ENCODE results near the gene FASTKD2. TPM values are rescaled to one million over a fixed set of nuclear protein-coding genes. Genes with fewer than 3 reads are reported as not detected.

FASTKD2 gene
- total and polyA plus RNA-seq, 4 donors, result 21.0 to 58.8 (median 29.8) TPM

GRCh38 chr2:206736935-206737334, 28.5 kb upstream of the FASTKD2 start:
- Histone ChIP-seq H3K27ac (ENCODE audit: low read depth, low read length) (no peak overlapping the region), H3K4me1 (ENCODE audit: control insufficient read depth, insufficient read depth, low read length) (no peaks in the 10 kb centered on the region), H3K9me3 (ENCODE audit: control insufficient read depth, insufficient read depth, low read length) (no peaks in the 10 kb centered on the region), H3K36me3 (ENCODE audit: control insufficient read depth, insufficient read depth, low read length) (no peaks in the 10 kb centered on the region), H3K4me3 (ENCODE audit: low read depth, low read length) (no peak overlapping the region), H3K27me3 (ENCODE audit: control insufficient read depth, insufficient read depth, low read length) (no peaks in the 10 kb centered on the region)
- DNase-seq (ENCODE audit: low read depth in 4 of 6, low spot score in 6 of 6), result no peak
- WGBS (ENCODE audit: insufficient coverage), result 96% methylated on average over 5 of the region's 5 CpGs

GRCh38 chr2:206739271-206739670, 26.1 kb upstream of the FASTKD2 start:
- no peak for DNase-seq (ENCODE audit: low read depth in 4 of 6, low spot score in 6 of 6)
- Histone ChIP-seq H3K27ac (ENCODE audit: low read depth, low read length) (no peak overlapping the region), H3K27me3 (ENCODE audit: control insufficient read depth, insufficient read depth, low read length) (no peaks in the 10 kb centered on the region), H3K4me1 (ENCODE audit: control insufficient read depth, insufficient read depth, low read length) (no peaks in the 10 kb centered on the region), H3K4me3 (ENCODE audit: low read depth, low read length) (no peak overlapping the region), H3K9me3 (ENCODE audit: control insufficient read depth, insufficient read depth, low read length) (no peaks in the 10 kb centered on the region), H3K36me3 (ENCODE audit: control insufficient read depth, insufficient read depth, low read length) (no peaks in the 10 kb centered on the region)
- 100% methylated on average over 1 of the region's 2 CpGs for WGBS (ENCODE audit: insufficient coverage)

- no peak for DNase-seq (ENCODE audit: low read depth in 4 of 6, low spot score in 6 of 6)
- H3K9me3 ChIP-seq (ENCODE audit: control insufficient read depth, insufficient read depth, low read length), result no peaks in the 10 kb centered on the region
- no peaks in the 10 kb centered on the region for H3K4me1 ChIP-seq (ENCODE audit: control insufficient read depth, insufficient read depth, low read length)
- H3K27me3 ChIP-seq (ENCODE audit: control insufficient read depth, insufficient read depth, low read length), result no peaks in the 10 kb centered on the region
- H3K27ac ChIP-seq (ENCODE audit: low read depth, low read length), result no peak overlapping the region
- H3K36me3 ChIP-seq (ENCODE audit: control insufficient read depth, insufficient read depth, low read length), result no peaks in the 10 kb centered on the region
- H3K4me3 ChIP-seq (ENCODE audit: low read depth, low read length), result no peak overlapping the region
- WGBS (ENCODE audit: insufficient coverage), result no CpG with 5 or more reads among the region's 2 CpGs
Observed at GRCh38 chr2:206740800-206741199, 24.6 kb upstream of the FASTKD2 start.

- Histone ChIP-seq H3K27me3 (ENCODE audit: control insufficient read depth, insufficient read depth, low read length) (no peaks in the 10 kb centered on the region), H3K4me1 (ENCODE audit: control insufficient read depth, insufficient read depth, low read length) (no peaks in the 10 kb centered on the region), H3K9me3 (ENCODE audit: control insufficient read depth, insufficient read depth, low read length) (no peaks in the 10 kb centered on the region), H3K36me3 (ENCODE audit: control insufficient read depth, insufficient read depth, low read length) (peaks cover 4% of the 10 kb centered on the region), H3K27ac (ENCODE audit: low read depth, low read length) (no peak overlapping the region), H3K4me3 (ENCODE audit: low read depth, low read length) (no peak overlapping the region)
- no peak for DNase-seq (ENCODE audit: low read depth in 4 of 6, low spot score in 6 of 6)
- no CpG with 5 or more reads among the region's 1 CpG for WGBS (ENCODE audit: insufficient coverage)
Observed at GRCh38 chr2:206756816-206757215, 8.6 kb upstream of the FASTKD2 start.

GRCh38 chr2:206764673-206765241, 649 bp upstream of the FASTKD2 start:
- H3K27ac ChIP-seq (ENCODE audit: low read depth, low read length), result peak overlapping the region; percentile 10
- 4% methylated on average over 18 of the region's 18 CpGs for WGBS (ENCODE audit: insufficient coverage)
- no peaks in the 10 kb centered on the region for H3K27me3 ChIP-seq (ENCODE audit: control insufficient read depth, insufficient read depth, low read length)
- peaks cover 3% of the 10 kb centered on the region for H3K36me3 ChIP-seq (ENCODE audit: control insufficient read depth, insufficient read depth, low read length)
- H3K4me1 ChIP-seq (ENCODE audit: control insufficient read depth, insufficient read depth, low read length), result peaks cover 7% of the 10 kb centered on the region
- H3K4me3 ChIP-seq (ENCODE audit: low read depth, low read length), result peak overlapping the region; percentile 77
- no peak for DNase-seq (ENCODE audit: low read depth in 4 of 6, low spot score in 6 of 6)
- H3K9me3 ChIP-seq (ENCODE audit: control insufficient read depth, insufficient read depth, low read length), result no peaks in the 10 kb centered on the region

GRCh38 chr2:206766057-206766930, 888 bp downstream of the FASTKD2 start:
- Histone ChIP-seq H3K4me3 (ENCODE audit: low read depth, low read length) (peak overlapping the region; percentile 77), H3K4me1 (ENCODE audit: control insufficient read depth, insufficient read depth, low read length) (peaks cover 7% of the 10 kb centered on the region), H3K9me3 (ENCODE audit: control insufficient read depth, insufficient read depth, low read length) (no peaks in the 10 kb centered on the region), H3K27me3 (ENCODE audit: control insufficient read depth, insufficient read depth, low read length) (no peaks in the 10 kb centered on the region), H3K27ac (ENCODE audit: low read depth, low read length) (no peak overlapping the region), H3K36me3 (ENCODE audit: control insufficient read depth, insufficient read depth, low read length) (peaks cover 3% of the 10 kb centered on the region)
- no CpG with 5 or more reads among the region's 12 CpGs for WGBS (ENCODE audit: insufficient coverage)
- no peak for DNase-seq (ENCODE audit: low read depth in 4 of 6, low spot score in 6 of 6)

- no CpG with 5 or more reads among the region's 1 CpG for WGBS (ENCODE audit: insufficient coverage)
- H3K4me1 ChIP-seq (ENCODE audit: control insufficient read depth, insufficient read depth, low read length), result no peaks in the 10 kb centered on the region
- no peak for DNase-seq (ENCODE audit: low read depth in 4 of 6, low spot score in 6 of 6)
- no peaks in the 10 kb centered on the region for H3K27me3 ChIP-seq (ENCODE audit: control insufficient read depth, insufficient read depth, low read length)
- H3K27ac ChIP-seq (ENCODE audit: low read depth, low read length), result no peak overlapping the region
- no peak overlapping the region for H3K4me3 ChIP-seq (ENCODE audit: low read depth, low read length)
- peaks cover 5% of the 10 kb centered on the region for H3K9me3 ChIP-seq (ENCODE audit: control insufficient read depth, insufficient read depth, low read length)
- H3K36me3 ChIP-seq (ENCODE audit: control insufficient read depth, insufficient read depth, low read length), result peaks cover 7% of the 10 kb centered on the region
Observed at GRCh38 chr2:206774871-206775270, 9.5 kb downstream of the FASTKD2 start.

- H3K9me3 ChIP-seq (ENCODE audit: control insufficient read depth, insufficient read depth, low read length), result peaks cover 9% of the 10 kb centered on the region
- peaks cover 6% of the 10 kb centered on the region for H3K36me3 ChIP-seq (ENCODE audit: control insufficient read depth, insufficient read depth, low read length)
- no peaks in the 10 kb centered on the region for H3K4me1 ChIP-seq (ENCODE audit: control insufficient read depth, insufficient read depth, low read length)
- DNase-seq (ENCODE audit: low read depth in 4 of 6, low spot score in 6 of 6), result no peak
- no peaks in the 10 kb centered on the region for H3K27me3 ChIP-seq (ENCODE audit: control insufficient read depth, insufficient read depth, low read length)
- H3K27ac ChIP-seq (ENCODE audit: low read depth, low read length), result no peak overlapping the region
- H3K4me3 ChIP-seq (ENCODE audit: low read depth, low read length), result no peak overlapping the region
Observed at GRCh38 chr2:206776432-206776831, 11.0 kb downstream of the FASTKD2 start.

GRCh38 chr2:206780671-206781070, 15.3 kb downstream of the FASTKD2 start:
- DNase-seq (ENCODE audit: low read depth in 4 of 6, low spot score in 6 of 6), result no peak
- no peaks in the 10 kb centered on the region for H3K27me3 ChIP-seq (ENCODE audit: control insufficient read depth, insufficient read depth, low read length)
- no peak overlapping the region for H3K27ac ChIP-seq (ENCODE audit: low read depth, low read length)
- no CpG with 5 or more reads among the region's 2 CpGs for WGBS (ENCODE audit: insufficient coverage)
- H3K36me3 ChIP-seq (ENCODE audit: control insufficient read depth, insufficient read depth, low read length), result peaks cover 14% of the 10 kb centered on the region
- no peak overlapping the region for H3K4me3 ChIP-seq (ENCODE audit: low read depth, low read length)
- no peaks in the 10 kb centered on the region for H3K4me1 ChIP-seq (ENCODE audit: control insufficient read depth, insufficient read depth, low read length)
- peaks cover 8% of the 10 kb centered on the region for H3K9me3 ChIP-seq (ENCODE audit: control insufficient read depth, insufficient read depth, low read length)

GRCh38 chr2:206783718-206784117, 18.3 kb downstream of the FASTKD2 start:
- H3K36me3 ChIP-seq (ENCODE audit: control insufficient read depth, insufficient read depth, low read length), result peaks cover 17% of the 10 kb centered on the region
- WGBS (ENCODE audit: insufficient coverage), result no CpG with 5 or more reads among the region's 2 CpGs

More at GRCh38 chr2:206783718-206784117, 18.3 kb downstream of the FASTKD2 start:
- Histone ChIP-seq H3K27ac (ENCODE audit: low read depth, low read length) (no peak overlapping the region), H3K4me1 (ENCODE audit: control insufficient read depth, insufficient read depth, low read length) (no peaks in the 10 kb centered on the region), H3K4me3 (ENCODE audit: low read depth, low read length) (no peak overlapping the region), H3K27me3 (ENCODE audit: control insufficient read depth, insufficient read depth, low read length) (no peaks in the 10 kb centered on the region), H3K9me3 (ENCODE audit: control insufficient read depth, insufficient read depth, low read length) (peaks cover 4% of the 10 kb centered on the region)
- no peak for DNase-seq (ENCODE audit: low read depth in 4 of 6, low spot score in 6 of 6)
